ENCODE data around the gene ZC3H12D. TPM values are rescaled to one million over a fixed set of nuclear protein-coding genes. Genes with fewer than 3 reads are reported as not detected.
A peak's percentile ranks its signal among the peaks of the same experiment; 100 is the strongest.

The ZC3H12D gene
- total and polyA plus RNA-seq, 2 of the 13 experiments (the other 11 are each of a cell fraction or from before 2014, with no cell fraction given): 1.2 to 2.7 TPM

DNA sequence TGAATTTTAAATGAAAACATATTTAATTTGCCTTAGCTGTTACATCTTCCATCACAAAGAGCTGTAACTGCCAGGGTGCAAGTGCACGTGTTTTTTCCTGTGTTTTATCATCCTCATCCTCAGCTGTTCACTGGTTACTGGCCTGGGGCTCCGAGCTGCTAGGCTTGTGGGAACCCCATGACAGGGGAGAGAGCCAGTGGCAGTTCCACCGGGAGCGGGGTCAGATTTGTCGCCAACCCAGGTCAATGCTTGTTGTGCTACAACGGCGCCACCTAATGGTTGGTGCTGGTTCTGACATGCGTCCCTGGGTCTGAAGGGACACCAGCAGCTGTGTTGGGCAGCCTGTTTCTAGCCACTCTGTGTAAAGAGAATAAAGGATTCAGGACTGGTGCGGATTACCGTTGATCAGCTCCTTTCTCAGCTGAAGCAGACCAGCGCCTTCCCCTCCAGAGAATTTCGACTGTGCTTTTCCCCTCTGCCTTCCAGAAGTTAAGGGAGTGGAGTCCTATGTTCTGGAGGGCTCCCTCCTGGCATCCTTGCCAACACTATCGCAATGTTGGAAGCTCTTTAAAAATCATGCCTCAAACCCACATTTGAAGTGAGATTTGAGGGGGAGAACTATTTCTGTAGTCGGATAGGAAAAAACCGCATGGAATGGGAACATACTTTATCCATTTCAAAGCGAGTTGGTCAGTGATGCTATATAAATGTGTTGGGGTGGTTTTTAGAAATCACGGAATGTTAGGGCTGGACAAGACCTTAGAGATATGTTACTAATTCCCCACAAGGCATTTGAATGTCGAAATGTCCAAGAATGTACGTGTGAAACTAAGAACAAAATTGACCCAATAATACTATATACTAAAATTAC, 52.7 kb downstream of the ZC3H12D start (continued):
- TF ChIP-seq SNAPC2 (CRISPR knock-in tag; IDR thresholded peaks at IDR 0.05) (no peak), TFE3 (CRISPR knock-in tag; IDR thresholded peaks at IDR 0.05) (peak; percentile 59; the same call in 1 of the 2 replicates), ZNF709 (CRISPR knock-in tag; IDR thresholded peaks at IDR 0.05) (no peak), NR2F2 (IDR thresholded peaks at IDR 0.05; ENCODE audit: borderline replicate concordance, low read depth) (0 out of 2 replicates have a peak, but pooled peaks have one; percentile 18), ZBTB49 (CRISPR knock-in tag; IDR thresholded peaks at IDR 0.05; ENCODE audit: borderline replicate concordance) (0 out of 2 replicates have a peak, but pooled peaks have one; percentile 70), CENPT (CRISPR knock-in tag; IDR thresholded peaks at IDR 0.05; ENCODE audit: low read depth) (no peak), ZSCAN25 (CRISPR knock-in tag; IDR thresholded peaks at IDR 0.05) (peak; percentile 37; the same call in 1 of the 2 replicates), ZNF34 (CRISPR knock-in tag; IDR thresholded peaks at IDR 0.05; ENCODE audit: borderline replicate concordance) (peak; percentile 78; the same call in 1 of the 2 replicates), PHF8 (CRISPR knock-in tag; IDR thresholded peaks at IDR 0.05) (peak; percentile 25; the same call in 1 of the 2 replicates), KDM2A (CRISPR knock-in tag; IDR thresholded peaks at IDR 0.05; ENCODE audit: borderline replicate concordance, low read depth) (peak; percentile 85; the same call in 1 of the 2 replicates), ELF3 (CRISPR knock-in tag; IDR thresholded peaks at IDR 0.05) (peak; percentile 61; the same call in 1 of the 2 replicates), HNF1B (CRISPR knock-in tag; IDR thresholded peaks at IDR 0.05) (peak; percentile 38; the same call in 1 of the 2 replicates), HOMEZ (CRISPR knock-in tag; IDR thresholded peaks at IDR 0.05; ENCODE audit: low read depth) (0 out of 2 replicates have a peak, but pooled peaks have one; percentile 17), POLR2AphosphoS5 (IDR thresholded peaks at IDR 0.05; ENCODE audit: low read depth, low read length) (no peak), MYPOP (CRISPR knock-in tag; IDR thresholded peaks at IDR 0.05) (no peak), TBL1XR1 (IDR thresholded peaks at IDR 0.05; ENCODE audit: borderline replicate concordance, low read length, partially characterized antibody) (peak; percentile 22), ATAD3A (CRISPR knock-in tag; IDR thresholded peaks at IDR 0.05) (peak; percentile 63; the same call in 1 of the 2 replicates), KLF12 (CRISPR knock-in tag; IDR thresholded peaks at IDR 0.05; ENCODE audit: borderline replicate concordance) (no peak)
- TF ChIP-seq, protein P1, sequence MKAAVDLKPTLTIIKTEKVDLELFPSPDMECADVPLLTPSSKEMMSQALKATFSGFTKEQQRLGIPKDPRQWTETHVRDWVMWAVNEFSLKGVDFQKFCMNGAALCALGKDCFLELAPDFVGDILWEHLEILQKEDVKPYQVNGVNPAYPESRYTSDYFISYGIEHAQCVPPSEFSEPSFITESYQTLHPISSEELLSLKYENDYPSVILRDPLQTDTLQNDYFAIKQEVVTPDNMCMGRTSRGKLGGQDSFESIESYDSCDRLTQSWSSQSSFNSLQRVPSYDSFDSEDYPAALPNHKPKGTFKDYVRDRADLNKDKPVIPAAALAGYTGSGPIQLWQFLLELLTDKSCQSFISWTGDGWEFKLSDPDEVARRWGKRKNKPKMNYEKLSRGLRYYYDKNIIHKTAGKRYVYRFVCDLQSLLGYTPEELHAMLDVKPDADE (CRISPR knock-in tag; IDR thresholded peaks at IDR 0.05): no peak

Measured in HepG2 (cell line).